HG03354 (cell line): Measurements from ENCODE around the gene PRICKLE3.

Source experiments
- ATAC-seq: cut with Tn5 transposase; IDR thresholded peaks from one replicate; pipeline ENCODE4 v1.9.1; 2021; ENCODE audit warnings: mild to moderate bottlenecking; ENCODE audit not compliant: unreplicated experiment, poor library complexity, severe bottlenecking

PRICKLE3 gene, protein sequence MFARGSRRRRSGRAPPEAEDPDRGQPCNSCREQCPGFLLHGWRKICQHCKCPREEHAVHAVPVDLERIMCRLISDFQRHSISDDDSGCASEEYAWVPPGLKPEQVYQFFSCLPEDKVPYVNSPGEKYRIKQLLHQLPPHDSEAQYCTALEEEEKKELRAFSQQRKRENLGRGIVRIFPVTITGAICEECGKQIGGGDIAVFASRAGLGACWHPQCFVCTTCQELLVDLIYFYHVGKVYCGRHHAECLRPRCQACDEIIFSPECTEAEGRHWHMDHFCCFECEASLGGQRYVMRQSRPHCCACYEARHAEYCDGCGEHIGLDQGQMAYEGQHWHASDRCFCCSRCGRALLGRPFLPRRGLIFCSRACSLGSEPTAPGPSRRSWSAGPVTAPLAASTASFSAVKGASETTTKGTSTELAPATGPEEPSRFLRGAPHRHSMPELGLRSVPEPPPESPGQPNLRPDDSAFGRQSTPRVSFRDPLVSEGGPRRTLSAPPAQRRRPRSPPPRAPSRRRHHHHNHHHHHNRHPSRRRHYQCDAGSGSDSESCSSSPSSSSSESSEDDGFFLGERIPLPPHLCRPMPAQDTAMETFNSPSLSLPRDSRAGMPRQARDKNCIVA

DNA sequence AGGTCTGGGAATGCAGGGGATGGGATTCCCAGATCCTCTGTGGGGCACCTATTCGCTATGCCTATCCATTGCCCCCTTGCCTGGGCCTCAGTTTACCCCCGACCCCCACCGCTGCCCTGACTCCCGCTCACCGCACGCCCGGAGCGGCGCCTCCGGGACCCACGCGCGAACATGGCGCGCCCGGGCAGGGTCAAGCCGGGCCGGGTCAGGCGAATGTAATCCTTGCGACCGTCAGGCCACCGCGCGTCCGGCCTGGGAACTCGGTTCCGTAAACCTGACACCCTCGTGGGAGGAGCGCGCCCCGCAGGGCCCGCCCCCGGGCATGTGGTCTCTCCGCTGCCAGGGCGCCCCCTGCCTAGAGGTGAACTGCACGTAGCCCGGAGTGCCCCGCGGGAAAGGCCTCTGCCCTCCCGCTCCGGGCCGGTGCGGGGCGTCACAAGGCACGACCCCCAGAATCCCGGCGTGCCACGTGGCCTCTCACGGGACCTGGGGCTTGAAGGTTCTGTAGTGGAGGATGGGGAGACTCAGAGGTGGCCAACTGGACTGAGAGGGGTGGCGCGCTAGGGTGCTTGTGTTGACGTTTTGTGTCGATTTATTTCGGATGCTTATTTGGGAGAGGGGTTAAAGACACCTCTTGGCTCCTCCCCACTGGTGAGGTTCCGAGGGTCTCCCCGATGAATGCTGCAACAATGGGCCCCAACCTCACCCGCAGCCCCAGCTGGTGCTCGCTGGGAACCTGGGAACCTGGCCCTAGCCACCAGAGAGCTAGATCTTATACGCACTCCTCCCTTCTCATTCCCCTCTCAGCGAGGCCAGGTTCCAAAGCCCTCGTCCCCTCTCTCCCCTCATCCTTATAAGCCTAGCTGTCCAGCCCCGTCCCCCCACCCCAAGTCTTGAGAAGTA lies at the start of gene PRICKLE3:
PRICKLE3 (minus strand) TSS at position 249 of the 903 bp plus-strand sequence; CDS start at position 173, 76 bp downstream.
- peak; percentile 20 for ATAC-seq

GRCh38 chrX:49233887-49234555 lies 47.8 kb upstream of the PRICKLE3 start:
- ATAC-seq, result no peak

GRCh38 chrX:49233176-49233575 lies 47.0 kb upstream of the PRICKLE3 start, which contains the start of gene CACNA1F:
TSS of gene CACNA1F (minus strand) at chrX:49233340. CDS start at chrX:49233309, 31 bp downstream.
- ATAC-seq, result no peak

GRCh38 chrX:49232525-49232924 lies 46.4 kb upstream of the PRICKLE3 start:
- ATAC-seq, result no peak

DNA sequence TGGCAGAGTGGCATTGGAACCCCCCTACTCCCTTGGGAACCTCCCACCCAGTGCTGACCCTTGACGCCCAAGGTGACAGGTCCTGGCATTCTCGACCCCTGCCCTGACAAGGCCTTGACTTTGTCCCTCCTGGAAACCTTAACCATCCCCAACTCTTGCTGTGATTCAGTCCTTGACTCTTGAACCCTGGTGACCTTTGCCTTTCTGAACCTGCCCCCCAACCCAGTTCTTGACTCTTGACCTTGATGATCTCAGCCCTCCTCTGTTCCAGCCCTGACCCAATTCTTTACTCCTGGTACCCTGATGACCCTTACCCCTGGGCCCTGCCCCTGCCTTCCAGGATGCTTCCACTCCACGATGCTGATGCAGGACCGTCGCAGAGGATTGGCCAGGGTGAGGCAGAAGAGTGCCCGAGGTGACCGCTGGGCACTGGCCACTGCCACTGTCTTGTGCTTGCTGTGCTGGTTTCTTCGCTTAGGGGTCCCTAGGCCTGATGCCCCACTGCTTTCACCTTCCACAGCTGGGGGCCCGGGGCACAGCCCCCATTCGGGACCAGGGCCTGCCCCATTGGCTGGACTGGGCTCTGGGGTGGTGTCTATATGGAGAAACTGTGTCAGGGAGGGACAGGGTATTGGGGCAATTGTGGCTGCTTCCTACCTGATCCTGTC lies 45.3 kb upstream of the PRICKLE3 start:
- ATAC-seq, result no peak

- ATAC-seq, result peak; percentile 59
Measured at GRCh38 chrX:49230500-49231232, 44.5 kb upstream of the PRICKLE3 start.

DNA sequence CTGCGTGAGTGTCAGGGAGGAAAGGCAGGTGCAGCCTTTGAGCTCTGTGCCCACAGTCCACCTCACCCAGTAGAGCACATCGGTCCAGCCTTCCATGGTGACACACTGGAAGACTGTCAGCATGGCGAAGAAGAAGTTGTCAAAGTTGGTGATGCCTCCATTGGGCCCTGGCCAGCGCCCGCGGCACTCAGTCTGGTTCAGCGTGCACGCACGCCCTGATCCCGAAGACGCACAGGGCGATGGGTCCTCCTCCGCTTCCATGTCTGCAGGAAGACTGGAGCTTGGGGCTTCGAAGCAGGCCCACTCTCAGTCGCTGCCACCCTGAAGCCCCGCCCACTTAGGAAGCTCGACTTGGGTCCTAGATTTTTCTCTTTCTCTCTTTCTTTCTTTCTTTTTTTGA lies 42.0 kb upstream of the PRICKLE3 start:
- no peak for ATAC-seq

GRCh38 chrX:49227726-49228125 lies 41.6 kb upstream of the PRICKLE3 start:
- ATAC-seq, result no peak

GRCh38 chrX:49226946-49227345 lies 40.8 kb upstream of the PRICKLE3 start:
- no peak for ATAC-seq

- ATAC-seq, result no peak
Measured at GRCh38 chrX:49225858-49226257, 39.7 kb upstream of the PRICKLE3 start.

DNA sequence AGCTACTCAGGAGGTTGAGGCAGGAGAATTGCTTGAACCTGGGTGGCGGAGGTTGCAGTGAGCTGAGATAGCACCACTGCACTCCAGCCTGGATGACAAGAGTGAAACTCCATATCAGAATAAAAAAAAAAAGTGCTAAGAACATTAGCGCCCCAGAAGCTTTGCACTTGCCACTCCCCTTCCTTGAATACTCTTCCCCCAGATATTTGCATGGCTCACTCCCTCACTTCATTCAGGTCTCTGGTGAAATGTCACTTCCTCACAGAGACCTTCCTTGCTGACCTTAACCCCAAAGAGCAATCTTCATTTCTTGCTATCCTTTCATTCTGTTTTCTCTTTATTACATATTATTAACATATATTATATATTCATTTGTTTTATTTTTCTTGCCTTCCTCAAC lies 35.7 kb upstream of the PRICKLE3 start:
- no peak for ATAC-seq

GRCh38 chrX:49220100-49220499 lies 33.9 kb upstream of the PRICKLE3 start:
- no peak for ATAC-seq

DNA sequence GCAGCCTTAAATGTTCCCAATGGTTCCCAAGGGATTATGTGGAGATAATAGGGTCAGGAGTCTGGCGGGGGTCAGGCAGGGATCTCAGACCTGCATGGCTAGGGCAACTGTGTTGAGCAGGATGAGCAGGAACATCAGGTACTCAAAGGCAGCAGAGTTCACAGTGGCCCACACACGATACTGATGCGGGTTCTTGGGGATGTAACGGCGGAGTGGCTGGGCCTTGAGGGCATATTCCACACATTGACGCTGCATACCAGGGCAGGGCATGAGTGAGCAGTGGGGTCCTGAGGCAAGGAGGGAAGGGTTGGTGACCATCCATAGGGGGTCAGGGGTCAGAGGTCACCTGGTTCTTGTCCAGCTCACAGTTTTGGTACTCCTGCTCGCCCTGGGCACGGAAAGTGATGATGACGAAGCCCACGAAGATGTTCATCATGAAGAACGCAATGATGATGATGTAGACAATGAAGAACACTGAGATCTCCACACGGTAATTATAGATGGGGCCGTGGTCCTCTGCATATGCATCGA lies 28.9 kb upstream of the PRICKLE3 start:
- no peak for ATAC-seq

- ATAC-seq, result no peak
Measured at GRCh38 chrX:49214416-49214815, 28.2 kb upstream of the PRICKLE3 start.

- no peak for ATAC-seq
Measured at GRCh38 chrX:49212861-49213260, 26.7 kb upstream of the PRICKLE3 start.

- ATAC-seq, result no peak
Measured at GRCh38 chrX:49212209-49212608, 26.0 kb upstream of the PRICKLE3 start.

GRCh38 chrX:49211074-49211473 lies 24.9 kb upstream of the PRICKLE3 start:
- ATAC-seq, result no peak

- no peak for ATAC-seq
Measured at GRCh38 chrX:49210406-49210805, 24.2 kb upstream of the PRICKLE3 start.
